A673 (cell line): ENCODE data around the gene FUZ.

Source experiments
- EZH2 ChIP-seq: fragments of 200-600 bp; sonication (generic); IDR thresholded peaks from 2 replicates; pipeline ENCODE4 v1.6.1; 2017; ENCODE audit warnings: borderline replicate concordance, low read depth, mild to moderate bottlenecking, mixed read lengths, antibody characterized with exemption, low read length; ENCODE audit not compliant: poor library complexity, severe bottlenecking
- TF ChIP-seq, protein P1 (sequence below): fragments of 300-800, 200-600 bp; sonication (generic); conservative IDR thresholded peaks from 2 replicates; pipeline ENCODE4 v1.5.1; 2017; ENCODE audit warnings: low read depth, mild to moderate bottlenecking, antibody characterized with exemption, low read length, moderate library complexity, mixed read lengths

DNA sequence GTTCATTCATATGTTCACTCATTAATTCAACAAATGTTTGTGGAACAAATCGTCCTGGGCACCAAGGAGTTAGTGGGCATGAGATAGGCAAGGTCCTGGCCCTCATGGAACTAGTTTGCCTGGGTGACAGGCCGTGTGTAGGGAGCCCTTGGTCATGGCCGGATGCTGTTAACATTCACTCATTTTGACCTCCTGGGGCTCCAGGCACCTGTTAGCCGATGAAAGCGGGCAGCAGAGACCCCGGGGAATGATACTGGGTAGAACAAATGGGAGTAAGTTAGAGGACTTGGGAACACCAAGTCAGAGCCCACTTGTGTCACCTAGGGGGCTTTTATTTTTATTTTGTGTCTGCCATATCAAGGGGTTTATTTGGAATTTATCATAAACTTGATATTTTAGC, 11.6 kb upstream of the FUZ start:
- TF ChIP-seq EZH2 = no peak
- TF ChIP-seq, protein P1, sequence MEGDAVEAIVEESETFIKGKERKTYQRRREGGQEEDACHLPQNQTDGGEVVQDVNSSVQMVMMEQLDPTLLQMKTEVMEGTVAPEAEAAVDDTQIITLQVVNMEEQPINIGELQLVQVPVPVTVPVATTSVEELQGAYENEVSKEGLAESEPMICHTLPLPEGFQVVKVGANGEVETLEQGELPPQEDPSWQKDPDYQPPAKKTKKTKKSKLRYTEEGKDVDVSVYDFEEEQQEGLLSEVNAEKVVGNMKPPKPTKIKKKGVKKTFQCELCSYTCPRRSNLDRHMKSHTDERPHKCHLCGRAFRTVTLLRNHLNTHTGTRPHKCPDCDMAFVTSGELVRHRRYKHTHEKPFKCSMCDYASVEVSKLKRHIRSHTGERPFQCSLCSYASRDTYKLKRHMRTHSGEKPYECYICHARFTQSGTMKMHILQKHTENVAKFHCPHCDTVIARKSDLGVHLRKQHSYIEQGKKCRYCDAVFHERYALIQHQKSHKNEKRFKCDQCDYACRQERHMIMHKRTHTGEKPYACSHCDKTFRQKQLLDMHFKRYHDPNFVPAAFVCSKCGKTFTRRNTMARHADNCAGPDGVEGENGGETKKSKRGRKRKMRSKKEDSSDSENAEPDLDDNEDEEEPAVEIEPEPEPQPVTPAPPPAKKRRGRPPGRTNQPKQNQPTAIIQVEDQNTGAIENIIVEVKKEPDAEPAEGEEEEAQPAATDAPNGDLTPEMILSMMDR = no peak
